HG03575 (cell line): Measurements from ENCODE around the gene NR1I3.
"Not testable (repeated sequence)": the region's sequence is repeated elsewhere in the genome, so short reads cannot be mapped to it uniquely, and the experiment has no call there.

Source experiments
- ATAC-seq: cut with Tn5 transposase; IDR thresholded peaks from one replicate; pipeline ENCODE4 v1.9.1; 2021; ENCODE audit not compliant: unreplicated experiment, insufficient number of reproducible peaks, low FRiP score; ENCODE audit errors: extremely low read depth

NR1I3 gene, protein sequence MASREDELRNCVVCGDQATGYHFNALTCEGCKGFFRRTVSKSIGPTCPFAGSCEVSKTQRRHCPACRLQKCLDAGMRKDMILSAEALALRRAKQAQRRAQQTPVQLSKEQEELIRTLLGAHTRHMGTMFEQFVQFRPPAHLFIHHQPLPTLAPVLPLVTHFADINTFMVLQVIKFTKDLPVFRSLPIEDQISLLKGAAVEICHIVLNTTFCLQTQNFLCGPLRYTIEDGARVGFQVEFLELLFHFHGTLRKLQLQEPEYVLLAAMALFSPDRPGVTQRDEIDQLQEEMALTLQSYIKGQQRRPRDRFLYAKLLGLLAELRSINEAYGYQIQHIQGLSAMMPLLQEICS

DNA sequence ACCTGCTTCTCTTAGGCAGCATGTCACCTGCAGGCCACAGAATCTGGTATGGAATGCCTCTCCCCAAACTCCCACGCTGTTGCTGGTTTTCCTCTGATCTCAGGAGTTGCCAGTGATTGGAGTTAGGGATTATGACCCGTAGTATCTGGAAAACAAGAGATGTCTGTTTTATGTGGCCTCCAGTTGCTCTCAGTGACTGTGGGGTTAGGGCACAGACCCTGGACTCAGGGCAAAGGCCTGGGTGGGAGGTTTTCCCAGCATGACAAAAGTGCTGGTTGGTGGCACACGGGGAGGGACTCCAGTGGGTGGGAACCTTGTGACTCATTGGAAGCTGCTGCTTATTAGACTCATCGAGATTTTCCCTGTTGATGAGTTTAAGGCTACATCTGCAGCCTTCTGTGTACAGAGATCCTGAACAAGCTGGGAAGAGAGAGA is at the start of gene NR1I3:
NR1I3 (minus strand) TSS at position 165 of the 435 bp plus-strand sequence. CDS start 1,638 bp downstream, outside the sequence.
- no peak for ATAC-seq

DNA sequence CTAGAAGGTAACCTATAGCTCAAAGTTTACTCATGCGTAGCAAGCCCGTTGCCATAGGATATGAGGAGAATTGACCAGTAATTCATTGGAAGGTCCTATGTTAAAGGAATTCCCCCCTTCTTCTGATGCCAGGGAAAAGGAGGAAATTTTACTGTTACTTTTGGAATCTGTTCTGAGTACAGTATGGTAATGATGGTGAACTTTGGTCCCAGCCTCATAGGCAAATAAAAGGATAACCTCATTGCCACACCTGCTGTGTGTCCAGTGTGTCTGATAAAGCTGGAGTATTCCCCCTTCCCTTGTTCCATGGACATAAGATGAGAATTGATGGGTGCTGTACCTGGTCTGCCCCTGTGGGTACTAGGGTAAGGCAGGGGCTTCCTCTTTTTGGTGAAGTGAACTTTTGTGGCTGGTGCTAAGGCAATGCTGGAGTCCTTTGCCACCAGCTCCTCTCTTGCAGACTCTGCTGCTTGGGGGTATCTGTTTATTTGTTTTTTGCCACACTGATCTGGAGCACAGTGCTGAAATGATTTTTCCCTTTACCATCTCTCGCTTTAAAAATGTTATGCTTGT is 49.6 kb upstream of the NR1I3 start:
- ATAC-seq = no peak

DNA sequence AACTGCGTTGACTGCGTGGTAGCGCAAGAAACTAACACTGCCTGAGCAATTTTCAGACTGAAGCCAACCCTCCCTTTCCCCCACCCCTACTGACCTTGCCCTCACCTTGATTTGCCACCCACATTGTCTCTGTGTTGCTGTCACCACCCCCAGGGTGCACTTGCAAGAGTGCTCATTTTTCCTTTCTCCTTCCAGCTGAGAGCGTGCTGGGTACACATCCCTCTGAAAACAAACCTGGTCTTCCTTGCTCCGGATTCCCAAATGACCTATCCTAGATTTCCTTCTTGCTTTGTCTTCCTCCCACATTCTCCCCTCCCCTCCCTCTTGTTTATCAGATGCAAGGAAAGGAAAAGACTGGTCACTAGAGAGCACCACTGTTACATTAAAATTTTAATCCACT is 47.5 kb upstream of the NR1I3 start:
- ATAC-seq = no peak

DNA sequence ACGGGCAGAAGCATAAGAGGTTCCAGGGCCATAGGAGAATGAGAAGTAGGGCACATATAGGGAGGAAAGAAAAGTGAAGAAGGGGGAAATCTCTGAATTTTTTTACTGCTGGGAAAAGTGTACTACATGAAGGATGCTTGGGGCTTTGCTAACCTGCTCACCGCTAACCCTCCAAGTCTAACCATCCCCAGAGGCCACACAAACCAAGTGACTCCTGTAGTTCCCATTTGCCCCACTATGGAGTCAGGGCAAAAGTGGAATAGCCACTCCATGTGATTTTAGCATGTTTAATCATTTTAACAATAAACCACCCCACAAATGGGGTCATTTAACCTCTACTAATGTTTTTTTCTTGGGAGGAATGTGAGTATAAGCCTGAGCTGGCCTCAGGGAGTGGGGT is 47.1 kb upstream of the NR1I3 start:
- no peak for ATAC-seq

DNA sequence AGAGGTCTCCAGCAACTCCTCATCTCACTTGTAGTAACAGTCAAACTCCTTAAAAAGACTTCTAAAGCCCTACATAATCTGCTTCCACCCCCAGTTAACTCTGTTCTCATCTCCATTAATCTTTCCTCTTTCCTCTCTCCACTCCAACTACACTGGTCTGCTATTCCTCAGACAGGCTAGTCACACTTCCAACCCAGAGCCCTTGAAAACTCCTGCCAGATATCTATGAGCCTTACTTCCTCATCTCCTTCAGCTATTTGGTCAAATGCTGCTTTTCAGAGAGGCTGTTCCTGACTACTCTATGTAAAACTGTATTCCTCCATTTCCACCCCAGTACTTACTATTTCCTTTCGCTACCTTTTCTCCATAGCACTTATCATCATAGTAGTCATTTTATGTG is 45.0 kb upstream of the NR1I3 start:
- ATAC-seq = no peak

DNA sequence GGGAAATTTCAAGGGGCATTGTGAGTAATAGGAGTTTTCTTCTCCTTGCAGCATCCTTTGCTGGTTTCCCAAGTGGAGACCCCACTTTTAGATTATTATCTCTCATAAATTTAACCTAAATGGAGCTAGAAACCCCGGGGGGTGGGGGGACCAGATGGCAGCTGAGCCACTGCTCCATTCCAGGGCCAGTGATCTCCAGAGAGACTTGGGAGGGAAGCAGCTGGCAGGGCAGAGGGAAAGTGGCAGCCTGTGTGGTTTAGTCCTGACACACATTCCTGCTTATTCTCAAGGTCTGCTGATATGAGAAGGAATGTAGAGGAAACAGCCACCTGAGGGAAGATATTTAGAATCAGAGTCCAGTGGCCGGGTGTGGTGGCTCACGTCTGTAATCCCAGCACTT is 36.9 kb upstream of the NR1I3 start:
- no peak for ATAC-seq

DNA sequence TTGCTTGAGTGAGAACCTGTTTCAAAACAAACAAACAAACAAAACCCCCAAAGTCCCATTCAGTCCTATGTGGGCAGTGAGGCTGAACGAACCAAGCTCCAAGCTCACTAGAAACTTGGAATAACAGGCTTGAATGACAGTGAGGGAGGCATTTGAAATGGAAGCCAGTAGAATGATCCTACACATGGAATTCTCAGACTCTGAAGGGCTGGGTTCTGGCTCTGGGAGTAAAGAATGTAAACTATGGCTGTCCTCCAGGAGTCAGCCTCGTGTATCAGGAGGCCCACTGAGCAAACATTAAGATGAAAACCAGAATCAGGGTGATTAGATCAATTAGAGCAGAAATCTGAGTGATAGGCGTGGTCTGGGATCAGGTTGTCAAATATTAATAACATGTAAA is 35.4 kb upstream of the NR1I3 start:
- no peak for ATAC-seq

DNA sequence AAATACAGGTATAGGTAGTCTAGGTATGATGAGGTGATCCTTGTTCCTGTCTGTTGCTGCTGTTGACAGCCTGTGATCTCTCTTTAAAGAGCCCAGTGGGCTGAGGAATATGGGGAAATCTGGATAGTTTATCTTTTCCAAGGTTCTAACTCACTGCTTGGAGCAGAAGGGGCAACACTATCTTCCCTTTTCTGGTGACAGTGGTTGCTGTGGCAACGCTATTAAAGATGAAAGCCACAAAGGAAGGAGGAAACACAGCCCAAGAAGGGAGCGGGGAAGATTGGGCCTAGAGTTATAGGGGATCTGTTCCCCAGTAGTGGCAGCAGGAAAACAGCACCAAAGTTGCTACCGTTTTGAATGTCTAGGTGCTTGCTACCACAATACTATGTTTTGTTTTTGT is 29.3 kb upstream of the NR1I3 start:
- ATAC-seq = no peak

DNA sequence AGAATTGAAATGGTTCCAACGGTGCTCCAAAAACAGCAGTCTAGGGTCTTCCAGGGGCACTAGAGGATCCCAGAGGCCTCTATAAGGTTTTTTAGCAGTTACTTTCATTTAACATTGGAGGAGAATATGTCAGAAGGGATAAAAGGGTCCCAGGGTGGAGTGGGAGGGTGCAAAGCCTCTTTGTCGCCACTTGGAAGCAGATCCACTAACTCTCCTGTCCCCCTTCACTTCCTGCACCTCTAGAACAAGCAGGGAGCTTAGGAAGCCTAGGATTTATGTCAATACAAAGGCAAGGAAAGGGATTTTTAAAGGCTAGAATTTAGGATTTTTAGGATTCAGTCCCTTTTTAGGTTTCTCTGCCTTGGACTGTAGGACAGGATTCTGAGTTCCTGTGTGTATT is 28.8 kb upstream of the NR1I3 start:
- ATAC-seq = no peak

DNA sequence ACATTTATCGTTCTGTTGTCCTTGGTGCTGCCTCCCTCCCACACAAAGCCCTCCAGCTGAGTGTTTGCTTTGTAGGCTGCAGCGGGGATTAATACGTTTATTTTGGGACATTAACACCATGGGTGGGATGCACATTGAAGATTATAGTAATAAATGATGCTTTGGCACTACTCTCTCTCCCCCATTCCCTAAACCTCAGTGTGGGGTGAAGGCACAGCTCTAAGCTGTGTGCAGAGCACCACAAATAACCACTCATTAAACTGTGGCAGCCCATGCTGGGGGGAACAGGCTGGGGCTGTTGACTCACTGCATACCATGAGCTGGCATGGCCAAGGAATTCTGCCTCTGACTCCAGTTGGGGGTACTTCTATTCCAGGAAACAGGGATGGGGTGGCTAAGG is 28.2 kb upstream of the NR1I3 start:
- no peak for ATAC-seq

DNA sequence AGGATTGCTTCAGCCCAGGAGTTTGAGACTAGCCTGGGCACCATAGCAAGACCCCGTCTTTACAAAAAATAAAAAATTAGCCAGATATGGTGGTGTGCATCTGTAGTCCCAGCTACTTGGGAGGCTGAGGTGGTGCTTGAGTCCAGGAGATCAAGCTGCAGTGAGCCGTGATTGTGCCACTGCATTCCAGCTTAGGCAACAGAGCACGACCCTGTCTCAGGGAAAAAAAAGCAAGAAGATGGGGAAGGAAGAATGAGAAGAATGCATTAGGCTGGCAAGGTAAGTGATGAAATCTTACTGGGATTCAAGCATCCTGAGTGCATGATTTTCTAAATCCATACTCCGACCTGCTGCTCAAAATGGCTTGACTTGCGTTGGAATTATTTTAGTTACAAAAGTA is 27.3 kb upstream of the NR1I3 start:
- no peak for ATAC-seq

DNA sequence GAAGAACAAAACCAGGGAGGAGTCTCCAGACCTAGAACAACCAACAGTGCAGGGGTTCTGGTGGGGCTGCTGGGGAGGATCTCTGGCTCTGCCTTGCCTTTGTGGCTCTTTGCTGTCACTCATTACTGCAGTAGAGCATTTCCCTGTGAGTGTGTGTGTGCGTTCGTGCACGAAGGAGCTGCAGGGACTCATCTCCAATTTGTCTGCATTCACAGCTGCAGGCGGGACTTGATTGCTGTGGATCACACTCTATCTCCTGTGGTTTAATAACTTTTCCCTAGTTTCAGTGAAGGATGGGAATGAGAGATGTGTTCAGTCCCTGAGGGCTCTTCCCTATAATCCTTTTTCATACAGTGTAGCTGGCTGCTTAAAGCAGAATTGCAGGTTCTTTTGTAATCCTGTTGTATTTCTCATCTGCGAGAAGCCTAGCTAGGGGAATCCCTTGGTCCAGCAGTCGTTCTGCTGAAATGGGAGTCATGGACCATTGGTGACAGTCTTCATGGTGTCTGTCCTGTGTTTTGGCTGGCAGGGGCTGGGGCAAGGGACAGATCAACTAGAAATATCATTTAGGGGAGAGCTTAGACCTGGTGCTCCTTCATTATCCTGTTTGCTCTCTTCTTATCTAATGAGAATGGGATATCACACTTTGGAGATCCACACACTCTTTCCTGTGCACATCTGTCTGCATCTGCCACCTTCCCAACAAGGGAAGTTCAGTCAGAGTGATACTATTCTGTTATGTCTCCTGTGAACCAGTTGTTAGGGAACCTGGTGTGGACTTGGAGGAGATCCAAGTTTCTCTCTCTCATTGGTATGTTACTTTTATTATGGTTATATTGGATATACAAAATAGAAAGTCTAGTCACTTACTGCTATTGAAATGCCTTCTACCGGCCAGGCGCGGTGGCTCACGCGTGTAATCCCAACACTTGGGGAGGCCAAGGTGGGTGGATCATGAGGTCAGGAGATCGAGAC is 23.5 kb upstream of the NR1I3 start:
- no peak for ATAC-seq

DNA sequence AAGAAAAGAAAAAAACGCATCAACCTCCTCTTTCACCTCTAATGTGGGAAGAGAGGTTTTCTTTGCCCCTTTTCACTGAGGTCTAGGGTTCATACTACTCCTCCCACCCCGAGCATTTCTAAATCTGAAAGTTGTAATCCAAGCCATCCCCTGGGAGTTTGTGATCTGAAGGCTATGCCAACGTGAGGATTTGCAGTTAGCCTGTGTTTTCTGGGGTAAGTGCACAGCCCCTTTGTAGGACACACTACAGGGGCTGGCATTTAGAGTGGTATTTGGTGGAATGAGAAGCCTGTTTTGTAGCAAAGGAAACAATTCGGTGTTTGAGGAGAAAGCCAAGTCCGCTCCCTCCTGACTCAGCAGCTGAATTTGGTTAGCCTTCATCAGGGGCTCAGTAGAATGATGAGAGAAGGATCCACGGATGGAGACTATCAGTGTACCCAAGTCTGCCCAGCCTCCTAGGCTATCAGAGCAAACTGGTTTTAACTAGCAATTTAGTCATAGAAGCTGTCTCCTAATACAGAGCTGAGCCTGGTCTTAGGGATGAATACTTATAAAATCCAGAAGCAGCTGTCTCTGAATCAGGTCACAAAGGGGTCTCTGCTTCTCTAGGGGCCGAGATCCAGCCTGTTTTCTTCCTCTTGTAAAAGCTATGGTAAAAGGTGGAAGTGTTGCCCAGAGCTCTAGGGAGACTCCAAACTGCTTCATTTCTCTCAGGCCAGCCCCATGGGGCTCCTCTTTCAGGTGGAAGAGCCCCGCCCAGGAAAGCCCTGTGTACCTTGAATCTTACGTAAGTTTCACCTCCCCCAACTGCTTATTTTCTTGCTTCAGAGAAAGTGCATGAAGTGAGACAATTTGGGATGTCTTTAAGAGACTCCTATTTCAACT is 22.6 kb upstream of the NR1I3 start:
- ATAC-seq = no peak

DNA sequence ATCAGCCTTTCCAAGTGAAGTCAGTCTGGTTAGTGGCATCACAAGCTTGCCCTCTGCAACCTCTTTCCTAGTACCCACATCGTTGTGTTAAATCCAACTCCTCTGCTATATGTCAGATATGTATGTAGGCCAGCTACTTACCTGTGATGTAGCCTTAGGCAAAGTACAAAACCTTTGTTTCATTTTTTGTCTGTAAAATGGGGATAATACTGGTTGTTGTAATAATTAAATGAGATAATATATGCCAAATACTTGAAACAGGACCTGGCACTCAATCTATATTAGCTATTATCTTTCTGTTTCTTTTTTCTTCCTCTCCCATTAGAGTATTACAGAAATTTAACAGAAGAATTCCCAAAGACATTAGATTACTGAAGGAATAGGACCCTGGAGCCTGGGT is 21.8 kb upstream of the NR1I3 start:
- ATAC-seq = no peak

DNA sequence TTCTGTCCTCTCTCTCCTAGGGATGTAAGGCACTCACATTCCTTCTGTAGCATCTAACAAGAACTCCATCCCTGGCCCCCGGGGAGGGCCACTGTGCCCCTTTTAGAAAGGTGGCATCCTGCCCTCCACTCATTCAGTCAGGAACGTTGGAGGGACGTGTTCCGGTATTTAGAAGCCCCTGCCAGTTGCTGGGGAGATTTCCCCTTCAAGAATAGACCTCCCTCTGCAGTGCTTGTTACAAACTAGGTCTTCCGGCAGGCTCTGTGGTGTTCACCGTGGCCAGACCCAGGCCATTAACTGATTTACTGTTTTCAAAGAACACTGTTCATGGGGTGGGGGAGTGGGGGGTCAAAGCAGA is 21.3 kb upstream of the NR1I3 start:
- ATAC-seq = no peak

DNA sequence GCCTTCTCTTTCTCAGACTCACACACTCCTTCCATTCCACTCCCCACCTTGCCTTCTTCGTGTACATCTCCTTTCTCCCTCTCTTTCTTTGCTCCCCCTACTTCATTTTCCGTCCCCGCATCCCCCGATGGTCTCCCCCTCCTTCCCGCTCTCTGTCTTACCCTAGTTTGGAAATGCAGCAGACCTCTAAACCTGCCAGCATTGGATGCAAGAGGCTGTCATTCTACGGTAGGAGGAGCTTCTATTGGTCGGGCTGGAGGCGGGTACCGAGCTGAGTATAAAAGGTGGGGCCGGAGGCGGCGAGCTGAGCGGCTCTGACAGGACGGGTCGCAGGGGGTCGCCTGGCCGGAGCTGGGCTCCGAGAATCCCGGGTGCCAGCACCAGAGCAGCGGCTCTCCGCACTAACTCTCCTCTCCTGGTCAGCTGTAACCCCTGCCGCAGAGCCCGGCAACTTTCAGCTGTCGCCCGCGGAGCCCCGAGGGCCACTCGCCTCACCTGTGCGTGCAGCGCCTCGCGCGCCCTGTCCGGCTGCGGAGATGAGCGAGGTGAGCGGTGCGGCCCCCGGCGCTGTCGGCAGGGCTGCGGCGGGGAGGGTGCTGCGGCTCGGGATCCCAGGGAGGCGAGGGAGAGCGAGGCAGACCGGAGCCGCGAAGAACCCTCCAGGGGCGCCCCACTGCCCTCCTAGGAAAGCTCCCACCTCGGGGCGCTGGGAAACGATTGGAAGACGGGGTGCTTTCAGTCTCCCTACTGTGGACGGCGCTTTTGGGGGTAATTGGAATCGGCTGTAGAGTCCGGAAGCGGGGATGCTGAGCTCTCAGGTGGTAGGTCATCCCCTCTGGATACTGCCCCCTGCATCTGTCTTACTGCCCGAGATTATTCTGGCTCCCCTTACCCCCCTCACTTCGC is 20.7 kb upstream of the NR1I3 start, which contains the start of gene PCP4L1:
PCP4L1 (plus strand) TSS at position 307 of the 906 bp plus-strand sequence; CDS start at position 537, 230 bp downstream.
- no peak for ATAC-seq

DNA sequence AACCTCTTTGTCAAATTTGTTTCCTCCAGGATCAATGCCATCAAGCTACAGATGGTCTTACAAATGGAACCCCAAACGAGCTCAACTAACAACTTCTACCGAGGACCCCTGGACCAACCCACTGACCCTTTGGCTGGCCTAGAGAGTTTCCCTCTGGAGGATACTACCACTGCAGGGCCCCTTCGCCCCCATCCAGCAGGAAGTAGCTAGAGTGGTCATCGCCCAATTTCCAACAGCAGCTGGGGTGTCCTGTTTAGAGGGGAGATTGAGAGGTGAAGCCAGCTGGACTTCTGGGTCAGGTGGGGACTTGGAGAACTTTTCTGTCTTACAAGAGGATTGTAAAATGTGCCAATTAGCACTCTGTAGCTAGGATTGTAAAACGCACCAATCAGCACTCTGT is 19.1 kb upstream of the NR1I3 start:
- ATAC-seq = not testable (repeated sequence)
